H1 (cell line): ENCODE measurements around the gene KRTAP4-9. TPM values are rescaled to one million over a fixed set of nuclear protein-coding genes. Genes with fewer than 3 reads are reported as not detected.

Experiments used
- CTCF ChIA-PET: fragments of 300-600 bp; sonication (Branson Sonifier 250); formaldehyde crosslinking; loops from one replicate; lab custom pipeline; 2021; ENCODE audit not compliant: partially characterized antibody; lab: Charles Lee
- POLR2A ChIA-PET: fragments of 300-600 bp; sonication (Branson Sonifier 250); formaldehyde crosslinking; loops from one replicate; lab custom pipeline; 2021; ENCODE audit warnings: inconsistent platforms; ENCODE audit not compliant: partially characterized antibody; lab: Charles Lee
- DNase-seq, 2 experiments: peaks; one replicate each; pipeline versions ENCODE4 v3.0.0 to v3.0.0-alpha.2; 2010 to 2022; ENCODE audit warnings: low spot score in 2 of 2, low read depth in 1 of 2, mixed read lengths in 1 of 2
- FAIRE-seq: peaks from 2 replicates; lab custom pipeline; 2011; peaks lifted over from hg19 to GRCh38; lab: Jason Lieb, UNC
- H2AFZ ChIP-seq: 2 replicates; pipeline ENCODE4 v1.8.1; 2012; ENCODE audit warnings: low read length, inconsistent platforms
- H2AK5ac ChIP-seq: 2 replicates; pipeline ENCODE4 v1.6.1; 2013; ENCODE audit warnings: low read depth, low read length
- H2BK120ac ChIP-seq: replicated peaks from 2 replicates; pipeline ENCODE3; 2013; ENCODE audit warnings: low read depth, low read length, inconsistent platforms
- H2BK12ac ChIP-seq: 2 replicates; pipeline ENCODE4 v1.6.1; 2013; ENCODE audit warnings: low read depth, low read length
- H2BK15ac ChIP-seq: 2 replicates; pipeline ENCODE4 v1.6.1; 2013; ENCODE audit warnings: low read length
- H2BK20ac ChIP-seq: 2 replicates; pipeline ENCODE4 v1.6.1; 2013; ENCODE audit warnings: low read length
- H2BK5ac ChIP-seq: 2 replicates; pipeline ENCODE4 v1.6.1; 2013; ENCODE audit warnings: low read depth, low read length
- H3K14ac ChIP-seq: 2 replicates; pipeline ENCODE4 v1.6.1; 2013; ENCODE audit warnings: inconsistent platforms; ENCODE audit not compliant: insufficient read length
- H3K18ac ChIP-seq: 2 replicates; pipeline ENCODE4 v1.6.1; 2013; ENCODE audit warnings: low read length; ENCODE audit errors: extremely low read depth
- H3K23ac ChIP-seq: 2 replicates; pipeline ENCODE4 v1.6.1; 2013; ENCODE audit warnings: inconsistent platforms; ENCODE audit not compliant: insufficient read length
- H3K23me2 ChIP-seq: 2 replicates; pipeline ENCODE4 v1.6.1; 2013; ENCODE audit warnings: low read depth, low read length
- H3K27ac ChIP-seq: 2 replicates; pipeline ENCODE4 v1.6.1; 2011; ENCODE audit warnings: low read depth, low read length, inconsistent platforms
- H3K27me3 ChIP-seq, 4 experiments: replicated peaks in 1 of 4; 1 replicate in 1 of 4; 2 replicates in 3 of 4; pipeline versions ENCODE4 v1.6.1 to v1.8.1; 2011 to 2013; ENCODE audit warnings: low read length in 3 of 4, mild to moderate bottlenecking in 3 of 4, inconsistent platforms in 2 of 4, mixed read lengths in 2 of 4, moderate library complexity in 1 of 4; ENCODE audit not compliant: control insufficient read depth in 3 of 4, insufficient read depth in 3 of 4; ENCODE audit errors: extremely low read depth in 1 of 4
- H3K36me3 ChIP-seq, 4 experiments: 2 replicates each; pipeline versions ENCODE4 v1.6.1 to v1.8.1; 2011 to 2013; ENCODE audit warnings: mild to moderate bottlenecking in 4 of 4, low read length in 3 of 4, moderate library complexity in 2 of 4, control low read depth in 1 of 4, inconsistent platforms in 1 of 4; ENCODE audit not compliant: insufficient read depth in 4 of 4, control insufficient read depth in 2 of 4
- H3K4ac ChIP-seq: replicated peaks from 2 replicates; pipeline ENCODE3; 2013; ENCODE audit warnings: low read length, low read depth, mixed read lengths, inconsistent platforms; ENCODE audit not compliant: insufficient read length
- H3K4me1 ChIP-seq, 4 experiments: replicated peaks in 1 of 4; 1 replicate in 1 of 4; 2 replicates in 3 of 4; pipeline versions ENCODE4 v1.6.1 to v1.8.1; 2011 to 2013; ENCODE audit warnings: low read length in 3 of 4, inconsistent platforms in 2 of 4, mixed read lengths in 1 of 4; ENCODE audit not compliant: insufficient read depth in 4 of 4, control insufficient read depth in 3 of 4
- H3K4me2 ChIP-seq, 2 experiments: 2 replicates each; pipeline versions ENCODE4 v1.6.1 to v1.8.1; 2011 to 2013; ENCODE audit warnings: low read depth in 2 of 2, low read length in 2 of 2, control low read depth in 1 of 2, inconsistent platforms in 1 of 2, mild to moderate bottlenecking in 1 of 2; ENCODE audit not compliant: insufficient read depth in 1 of 2
- H3K4me3 ChIP-seq, 4 experiments: fragments of 200-600, 300-600 bp in 1 of 4; sonication (generic), shearing (Covaris generic), sonication (Bioruptor Twin) in 1 of 4; 2 replicates each; pipeline versions ENCODE4 v1.5.1 to v1.8.1; 2011 to 2016; ENCODE audit warnings: low read length in 4 of 4, low read depth in 3 of 4, control low read depth in 2 of 4, inconsistent platforms in 2 of 4, mild to moderate bottlenecking in 2 of 4, mixed read lengths in 1 of 4, moderate library complexity in 1 of 4; ENCODE audit not compliant: insufficient read depth in 2 of 4; ENCODE audit errors: extremely low read depth in 1 of 4
- H3K56ac ChIP-seq: replicated peaks from 2 replicates; pipeline ENCODE3; 2013; ENCODE audit warnings: low read depth, mild to moderate bottlenecking, mixed read lengths, low read length, inconsistent platforms; ENCODE audit not compliant: insufficient read length
- H3K79me1 ChIP-seq: 2 replicates; pipeline ENCODE4 v1.6.1; 2013; ENCODE audit warnings: low read depth, low read length, control low read depth
- H3K79me2 ChIP-seq, 2 experiments: 2 replicates each; pipeline versions ENCODE4 v1.6.1 to v1.8.1; 2012 to 2013; ENCODE audit warnings: low read length in 2 of 2, mild to moderate bottlenecking in 2 of 2, inconsistent platforms in 1 of 2; ENCODE audit not compliant: insufficient read depth in 2 of 2, control insufficient read depth in 1 of 2
- H3K9ac ChIP-seq, 4 experiments: replicated peaks in 1 of 4; 1 replicate in 1 of 4; 2 replicates in 3 of 4; pipeline versions ENCODE4 v1.6.1 to v1.8.1; 2011 to 2013; ENCODE audit warnings: low read depth in 3 of 4, low read length in 3 of 4, control low read depth in 2 of 4, mild to moderate bottlenecking in 2 of 4, moderate library complexity in 2 of 4, inconsistent platforms in 1 of 4; ENCODE audit errors: extremely low read depth in 1 of 4
- H3K9me3 ChIP-seq, 2 experiments: 2 replicates each; pipeline versions ENCODE4 v1.6.1 to v1.8.1; 2012 to 2013; ENCODE audit warnings: mild to moderate bottlenecking in 2 of 2, moderate library complexity in 2 of 2, control low read depth in 1 of 2, inconsistent platforms in 1 of 2, low read depth in 1 of 2, low read length in 1 of 2, mixed read lengths in 1 of 2; ENCODE audit not compliant: insufficient read depth in 2 of 2
- H4K20me1 ChIP-seq, 2 experiments: replicated peaks in 1 of 2; 2 replicates each; pipeline versions ENCODE3 to v1.8.1; 2011 to 2013; ENCODE audit warnings: inconsistent platforms in 2 of 2, low read length in 2 of 2, mild to moderate bottlenecking in 1 of 2; ENCODE audit not compliant: insufficient read depth in 2 of 2, control insufficient read depth in 1 of 2
- H4K5ac ChIP-seq: 2 replicates; pipeline ENCODE4 v1.6.1; 2013; ENCODE audit warnings: low read length, low read depth, mixed read lengths, inconsistent platforms; ENCODE audit not compliant: insufficient read length
- H4K8ac ChIP-seq: 2 replicates; pipeline ENCODE4 v1.8.0; 2013; ENCODE audit warnings: mild to moderate bottlenecking, moderate library complexity, low read length, inconsistent platforms; ENCODE audit not compliant: insufficient read depth; ENCODE audit errors: extremely low read depth
- H4K91ac ChIP-seq: replicated peaks from 2 replicates; pipeline ENCODE3; 2013; ENCODE audit warnings: low read length, mixed read lengths, inconsistent platforms; ENCODE audit not compliant: insufficient read length
- CHD1 ChIP-seq: IDR thresholded peaks from 2 replicates; pipeline ENCODE4 v1.6.1; 2012; ENCODE audit warnings: low read depth, low read length, improper control_type of control experiment
- E2F6 ChIP-seq: IDR thresholded peaks from 2 replicates; pipeline ENCODE4 v1.6.1; 2012; ENCODE audit warnings: inconsistent platforms
- EGR1 ChIP-seq: IDR thresholded peaks from 2 replicates; pipeline ENCODE4 v1.6.1; 2011; ENCODE audit warnings: low read depth, low read length, borderline replicate concordance
- GTF2F1 ChIP-seq: IDR thresholded peaks from 2 replicates; pipeline ENCODE4 v1.6.1; 2012; ENCODE audit warnings: low read depth, low read length, improper control_type of control experiment, borderline replicate concordance
- KDM1A ChIP-seq: fragments of 200-600, 300-600 bp; sonication (generic); IDR thresholded peaks from 2 replicates; pipeline ENCODE4 v1.7.1; 2016; ENCODE audit warnings: mild to moderate bottlenecking, low read length, borderline replicate concordance
- MAX ChIP-seq: IDR thresholded peaks from 2 replicates; pipeline ENCODE4 v1.6.1; 2012; ENCODE audit warnings: inconsistent platforms
- SIN3A ChIP-seq, 2 experiments: IDR thresholded peaks in 1 of 2; conservative IDR thresholded peaks in 1 of 2; 2 replicates each; pipeline ENCODE4 v1.6.1; 2011 to 2012; ENCODE audit warnings: low read length in 2 of 2, improper control_type of control experiment in 1 of 2, low read depth in 1 of 2, mild to moderate bottlenecking in 1 of 2
- TAF7 ChIP-seq: optimal IDR thresholded peaks from 2 replicates; pipeline ENCODE3; 2011; ENCODE audit warnings: low read depth, mild to moderate bottlenecking, inconsistent platforms, low read length, moderate library complexity, borderline replicate concordance
- TBP ChIP-seq: IDR thresholded peaks from 2 replicates; pipeline ENCODE4 v1.6.1; 2011; ENCODE audit warnings: low read depth, low read length, improper control_type of control experiment
- TCF12 ChIP-seq: IDR thresholded peaks from 2 replicates; pipeline ENCODE4 v1.6.1; 2011; ENCODE audit warnings: low read depth, mild to moderate bottlenecking, low read length
- WGBS, 2 experiments: shearing (Covaris generic) in 1 of 2; methylation state at CpG; one replicate each; pipeline versions ENCODE4 v1.1.6 to v1.1.7; 2013 to 2015; ENCODE audit warnings: low lambda C conversion rate in 2 of 2, mixed read lengths in 2 of 2, inconsistent platforms in 1 of 2, low coverage in 1 of 2, missing lambda C conversion rate in 1 of 2; ENCODE audit not compliant: insufficient replicate concordance in 2 of 2, insufficient coverage in 1 of 2, insufficient read length in 1 of 2; ENCODE audit errors: extremely low coverage in 1 of 2, missing lambda C conversion rate in 1 of 2; 5-methylcytosine and 5-hydroxymethylcytosine counted together
- polyA plus RNA-seq, 7 experiments: library from polyadenylated mRNA; depleted of rRNA in 3 of 7; stranded (reverse) in 5 of 7; unstranded in 2 of 7; fragments of >200 nt in 5 of 7; fragments of 200-250 nt in 2 of 7; gene quantifications; 1 replicate in 5 of 7; 2 replicates in 1 of 7; 4 replicates in 1 of 7; pipeline versions ENCODE4 v1.2.1 to v1.2.3, GENCODE V29; 2011 to 2013; ENCODE audit warnings: missing spikeins in 2 of 7, mixed read lengths in 2 of 7
- total RNA-seq: library from RNA; stranded (reverse); fragmentation: NEBNext Ultra II Directional; extraction: Animal tissue kit (Norgen Biotek cat#: 25700); gene quantifications from 2 replicates; pipeline ENCODE4 v1.2.1, GENCODE V29; 2021

The KRTAP4-9 gene
- total and polyA plus RNA-seq, 2 of the 8 experiments (the other 6 are each of a cell fraction or from before 2014, with no cell fraction given), result not detected

- Histone ChIP-seq H4K5ac (no peak overlapping the region), H3K4me2 (no peak overlapping the region), H4K20me1 (no peaks in the 10 kb centered on the region), H4K91ac (no peak overlapping the region), H3K56ac (no peak overlapping the region), H3K4ac (no peak overlapping the region), H3K27ac (no peak overlapping the region), H3K4me3 (no peak overlapping the region), H3K79me2 (no peaks in the 10 kb centered on the region), H2BK12ac (no peak overlapping the region), H3K18ac (no peak overlapping the region), H4K8ac (no peak overlapping the region), H3K9me3 (0 out of 4 replicates have a peak, but pooled peaks cover 0 to 4% of the 10 kb centered on the region in 2 experiments), H3K23me2 (no peaks in the 10 kb centered on the region), H2BK20ac (no peak overlapping the region), H2BK15ac (no peak overlapping the region), H3K4me1 (no peaks in the 10 kb centered on the region), H2AK5ac (no peak overlapping the region), H3K27me3 (no peaks in the 10 kb centered on the region), H2BK120ac (no peak overlapping the region), H3K14ac (no peak overlapping the region), H2BK5ac (no peak overlapping the region), H3K23ac (no peak overlapping the region), H3K79me1 (no peaks in the 10 kb centered on the region), H2AFZ (no peak overlapping the region), H3K9ac (no peak overlapping the region), H3K36me3 (no peaks in the 10 kb centered on the region)
- 93% methylated on average over 5 of the region's 5 CpGs; no CpG with 5 or more reads in 1 of the 2 experiments for WGBS, 2 experiments
- FAIRE-seq (no peak), DNase-seq (no peak)
- ChIA-PET POLR2A (no interaction called here), CTCF (interaction anchor here (0.6 to 1.0 kb wide), 3 partner anchors 10 to 160 kb away, joined by 3 read pairs; partner anchors contain the start of gene KRTAP2-1)
- TF ChIP-seq EGR1 (no peak), CHD1 (no peak), TCF12 (no peak), KDM1A (no peak), GTF2F1 (no peak), SIN3A (conservative IDR thresholded peaks at IDR 0.05 in 1 of 2, IDR thresholded peaks at IDR 0.05 in 1 of 2; ENCODE audit: low read depth in 1 of 2, low read length in 2 of 2) (no peak), E2F6 (no peak), MAX (no peak), TBP (no peak), TAF7 (no peak)
Measured at GRCh38 chr17:41058741-41059140, 46.4 kb upstream of the KRTAP4-9 start.
